Naive thymus-derived CD8-positive, alpha-beta T cell (primary cell): ENCODE results near the gene COG8. TPM values are rescaled to one million over a fixed set of nuclear protein-coding genes. Genes with fewer than 3 reads are reported as not detected.
"Not testable (repeated sequence)": the region's sequence is repeated elsewhere in the genome, so short reads cannot be mapped to it uniquely, and the experiment has no call there.

Source experiments
- ATAC-seq, 2 donors: fragments of 150-1000 bp; cut with Tn5 transposase in 1 of 2; sonication (Bioruptor Pico), chemical (Tn5 transposase) in 1 of 2; 1 replicate in 1 of 2; 2 replicates in 1 of 2; pipeline ENCODE4 v1.10.0; 2021; ENCODE audit warnings: mild to moderate bottlenecking in 2 of 2, moderate library complexity in 2 of 2
- POLR2A ChIA-PET: fragments of 350-600 bp; sonication (Branson Sonifier 250); formaldehyde crosslinking; loops from one replicate; lab custom pipeline; 2021; ENCODE audit warnings: antibody characterized with exemption; lab: Charles Lee
- DNase-seq, 10 donors: peaks; one replicate each; pipeline versions ENCODE4 v3.0.0 to v3.0.0-alpha.2; 2020 to 2022
- H3K27ac Mint-ChIP-seq, 10 donors: one replicate each; pipeline ENCODE4 v1.8.0; 2020 to 2022; ENCODE audit warnings: mild to moderate bottlenecking in 10 of 10, mixed read lengths in 10 of 10, moderate library complexity in 4 of 10, inconsistent platforms in 1 of 10
- H3K27me3 Mint-ChIP-seq, 5 donors: one replicate each; pipeline ENCODE4 v1.8.0; 2021 to 2022; ENCODE audit warnings: mixed read lengths in 5 of 5
- H3K36me3 Mint-ChIP-seq, 3 donors: one replicate each; pipeline ENCODE4 v1.8.0; 2020 to 2022; ENCODE audit warnings: mixed read lengths in 3 of 3, mild to moderate bottlenecking in 2 of 3, inconsistent platforms in 1 of 3
- H3K4me1 Mint-ChIP-seq, 4 donors: one replicate each; pipeline ENCODE4 v1.8.0; 2021 to 2022; ENCODE audit warnings: mixed read lengths in 4 of 4
- H3K4me3 Mint-ChIP-seq, 10 donors: one replicate each; pipeline ENCODE4 v1.8.0; 2020 to 2022; ENCODE audit warnings: mild to moderate bottlenecking in 10 of 10, mixed read lengths in 10 of 10, moderate library complexity in 6 of 10, inconsistent platforms in 1 of 10
- H3K9me3 Mint-ChIP-seq, 9 donors: one replicate each; pipeline ENCODE4 v1.8.0; 2020 to 2022; ENCODE audit warnings: mixed read lengths in 9 of 9, mild to moderate bottlenecking in 3 of 9, inconsistent platforms in 1 of 9, moderate library complexity in 1 of 9
- polyA plus RNA-seq, 3 donors: library from polyadenylated mRNA; unstranded; fragments of 300-500 nt; fragmentation: Illumina TruSeq; gene quantifications; one replicate each; pipeline ENCODE4 v1.2.3, GENCODE V29; 2021
- total RNA-seq, 8 experiments: library from RNA in 2 of 8; stranded (reverse) in 2 of 8; gene quantifications; one replicate each; pipeline ENCODE4 v1.2.3 and lab custom pipeline; 2021 to 2026

The COG8 gene
- total and polyA plus RNA-seq, 5 experiments from 2014 or later: 33.6 to 65.5 (median 42.0) TPM

DNA sequence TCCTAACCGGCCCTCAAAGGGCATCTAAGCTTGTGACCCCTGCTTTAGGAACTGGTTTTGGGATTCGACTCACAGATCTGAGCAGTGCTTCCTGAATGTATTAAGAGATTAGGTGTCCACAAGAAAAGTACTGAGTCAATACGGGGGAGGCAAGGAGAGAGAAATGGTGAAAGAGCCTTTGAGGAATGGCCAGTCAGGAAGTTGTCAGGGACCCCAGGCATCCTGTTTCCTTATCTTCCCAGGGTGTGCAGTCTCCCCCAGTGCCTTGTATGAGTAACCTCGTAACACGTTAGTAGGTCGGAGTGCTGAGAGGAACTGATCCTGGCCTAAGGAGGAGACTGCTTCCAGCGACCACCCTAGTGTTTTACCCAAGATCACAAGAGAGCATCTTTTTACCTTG is 28.6 kb upstream of the COG8 start:
- DNase-seq (no peak), ATAC-seq (no peak)
- Mint-ChIP-seq H3K27me3 (no peaks in the 10 kb centered on the region), H3K27ac (peak overlapping the region in 2 of 10 donors; percentile 34 to 49), H3K4me1 (peaks cover 15 to 19% (median 15%) of the 10 kb centered on the region in 4 donors), H3K9me3 (no peaks in the 10 kb centered on the region), H3K36me3 (peaks cover 0 to 94% (median 18%) of the 10 kb centered on the region in 3 donors), H3K4me3 (no peak overlapping the region)
- POLR2A ChIA-PET: interaction anchor here (0.6 kb wide), 1 partner anchor 79 kb away, joined by 5 read pairs; no protein-coding TSS in a partner anchor

DNA sequence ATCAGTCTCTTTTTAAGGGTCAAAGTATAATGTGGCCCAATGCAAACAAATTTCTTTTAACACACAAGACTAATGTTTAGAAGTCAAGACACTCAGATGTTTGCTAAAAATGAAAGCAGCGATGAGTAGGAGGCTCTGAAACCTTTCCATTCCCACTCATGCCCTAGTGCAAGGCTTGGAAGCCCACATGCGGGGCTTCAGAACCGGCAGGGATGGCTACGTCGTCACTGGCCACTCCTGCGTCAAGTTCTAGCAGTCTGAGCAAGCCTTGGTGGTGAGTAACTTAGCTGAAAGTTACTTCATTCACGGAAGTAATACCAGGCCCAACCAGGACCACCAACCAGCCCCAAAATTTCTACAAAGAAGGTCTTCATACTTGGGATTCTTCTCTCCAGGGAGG is 27.1 kb upstream of the COG8 start:
- H3K9me3 Mint-ChIP-seq: no peaks in the 10 kb centered on the region
- ATAC-seq (no peak), DNase-seq (no peak)
- POLR2A ChIA-PET: no interaction called here
- no peaks in the 10 kb centered on the region for H3K27me3 Mint-ChIP-seq
- peaks cover 12 to 24% (median 20%) of the 10 kb centered on the region in 4 donors for H3K4me1 Mint-ChIP-seq
- H3K27ac Mint-ChIP-seq: peak overlapping the region in 1 of 10 donors; percentile 53
- H3K4me3 Mint-ChIP-seq: no peak overlapping the region
- peaks cover 0 to 90% (median 18%) of the 10 kb centered on the region in 3 donors for H3K36me3 Mint-ChIP-seq

DNA sequence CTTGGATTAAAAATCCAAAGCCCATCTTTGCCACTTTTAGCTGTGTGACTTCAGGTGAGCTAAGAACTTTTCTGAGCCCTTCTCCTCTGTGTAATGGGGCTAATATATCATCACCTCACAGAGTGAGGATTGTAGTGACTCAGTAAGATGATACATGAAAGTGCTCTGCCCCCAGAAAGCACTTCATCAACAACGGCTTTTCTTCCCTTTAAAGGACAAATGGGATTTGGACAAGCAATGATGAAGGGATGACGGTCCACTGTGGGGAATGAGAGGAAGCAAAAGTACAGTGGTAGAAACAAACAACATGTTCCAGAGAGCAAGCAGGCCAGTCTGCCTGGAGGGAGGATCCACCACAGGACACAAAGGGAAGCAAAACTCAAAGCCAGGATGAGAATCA is 26.5 kb upstream of the COG8 start:
- peaks cover 10 to 24% (median 21%) of the 10 kb centered on the region in 4 donors for H3K4me1 Mint-ChIP-seq
- H3K36me3 Mint-ChIP-seq: peaks cover 0 to 90% (median 18%) of the 10 kb centered on the region in 3 donors
- H3K4me3 Mint-ChIP-seq: no peak overlapping the region
- no peaks in the 10 kb centered on the region for H3K27me3 Mint-ChIP-seq
- H3K27ac Mint-ChIP-seq: peak overlapping the region in 4 of 10 donors; percentile 1 to 69 (median 34)
- DNase-seq (no peak), ATAC-seq (no peak)
- POLR2A ChIA-PET: no interaction called here
- H3K9me3 Mint-ChIP-seq: no peaks in the 10 kb centered on the region

DNA sequence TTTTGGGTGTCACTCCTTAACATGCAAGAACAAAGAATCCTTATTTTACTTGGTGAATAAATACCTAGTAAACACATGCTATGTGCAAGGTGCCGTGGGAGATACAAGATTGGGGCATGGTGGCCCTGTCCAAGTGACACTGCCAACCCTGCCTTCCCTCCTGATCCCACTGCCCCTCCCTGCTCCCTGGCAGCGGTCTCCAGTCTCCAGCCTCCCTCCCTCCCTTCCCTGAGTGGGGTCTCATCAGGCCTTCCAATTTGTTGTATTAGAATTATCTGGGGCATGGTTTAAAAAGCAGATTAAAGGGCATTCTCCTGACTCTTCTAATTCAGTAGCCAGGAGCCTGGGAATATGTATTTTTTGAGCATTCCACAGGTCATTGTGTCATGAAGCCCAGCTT is 24.7 kb upstream of the COG8 start:
- ATAC-seq (no peak), DNase-seq (no peak)
- POLR2A ChIA-PET: interaction anchor here (0.8 kb wide), 1 partner anchor 981 kb away, joined by 3 read pairs; no protein-coding TSS in a partner anchor
- Mint-ChIP-seq H3K9me3 (no peaks in the 10 kb centered on the region), H3K27ac (peak overlapping the region in 2 of 10 donors; percentile 41 to 74), H3K27me3 (no peaks in the 10 kb centered on the region), H3K36me3 (peaks cover 0 to 85% (median 11%) of the 10 kb centered on the region in 3 donors), H3K4me3 (no peak overlapping the region), H3K4me1 (peaks cover 4 to 17% (median 16%) of the 10 kb centered on the region in 4 donors)

DNA sequence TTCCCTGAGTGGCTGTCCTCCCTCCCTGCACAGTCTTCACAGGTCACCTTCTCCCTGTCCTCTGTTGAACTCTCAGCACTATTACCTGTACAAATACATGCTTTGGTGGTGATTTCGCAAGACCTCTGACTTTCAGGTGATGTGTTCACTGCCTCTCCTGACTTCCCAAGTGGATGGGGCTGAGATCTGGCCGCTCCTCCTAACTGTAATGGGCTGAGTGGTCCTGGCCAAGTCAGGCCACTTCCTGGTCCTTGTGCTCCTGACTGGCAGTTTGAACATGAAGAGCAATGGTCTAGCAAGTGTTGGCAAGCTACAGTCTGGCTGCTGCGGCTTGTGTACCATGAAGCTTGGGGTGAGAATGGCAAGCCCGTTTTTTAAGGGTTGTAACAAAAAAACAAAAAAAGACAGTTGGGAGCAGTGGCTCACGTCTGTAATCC is 23.9 kb upstream of the COG8 start:
- peaks cover 4 to 17% (median 16%) of the 10 kb centered on the region in 4 donors for H3K4me1 Mint-ChIP-seq
- POLR2A ChIA-PET: no interaction called here
- peak overlapping the region in 2 of 10 donors; percentile 11 to 78 for H3K27ac Mint-ChIP-seq
- no peak overlapping the region for H3K4me3 Mint-ChIP-seq
- no peaks in the 10 kb centered on the region for H3K9me3 Mint-ChIP-seq
- DNase-seq (no peak), ATAC-seq (no peak)
- peaks cover 0 to 78% (median 11%) of the 10 kb centered on the region in 3 donors for H3K36me3 Mint-ChIP-seq
- H3K27me3 Mint-ChIP-seq: no peaks in the 10 kb centered on the region

DNA sequence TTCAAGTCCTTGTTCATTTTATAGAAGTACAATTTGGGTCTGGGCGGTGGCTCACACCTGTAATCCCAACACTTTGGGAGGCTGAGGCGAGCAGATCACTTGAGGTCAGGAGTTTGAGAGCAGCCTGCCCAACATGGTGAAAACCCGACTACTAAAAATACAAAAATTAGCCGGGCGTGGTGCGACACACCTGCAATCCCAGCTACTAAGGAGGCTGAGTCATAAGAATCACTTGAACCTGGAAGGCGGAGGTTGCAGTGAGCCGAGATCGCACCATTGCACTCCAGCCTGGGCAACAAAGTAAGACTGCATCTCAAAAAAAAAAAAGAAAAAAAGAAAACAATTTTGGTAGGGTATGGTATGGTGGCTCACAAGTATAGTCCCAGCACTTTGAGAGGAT is 20.7 kb upstream of the COG8 start:
- POLR2A ChIA-PET: interaction anchor here (0.7 kb wide), 1 partner anchor 11 kb away, joined by 3 read pairs; no protein-coding TSS in a partner anchor
- not testable (repeated sequence) for H3K27me3 Mint-ChIP-seq, H3K9me3 Mint-ChIP-seq, H3K4me3 Mint-ChIP-seq, DNase-seq, ATAC-seq
- Mint-ChIP-seq H3K36me3 (peaks cover 0 to 78% (median under 1%) of the 10 kb centered on the region in 3 donors), H3K4me1 (peaks cover 4 to 17% (median 13%) of the 10 kb centered on the region in 4 donors), H3K27ac (peak overlapping the region in 1 of 10 donors; percentile 13)

DNA sequence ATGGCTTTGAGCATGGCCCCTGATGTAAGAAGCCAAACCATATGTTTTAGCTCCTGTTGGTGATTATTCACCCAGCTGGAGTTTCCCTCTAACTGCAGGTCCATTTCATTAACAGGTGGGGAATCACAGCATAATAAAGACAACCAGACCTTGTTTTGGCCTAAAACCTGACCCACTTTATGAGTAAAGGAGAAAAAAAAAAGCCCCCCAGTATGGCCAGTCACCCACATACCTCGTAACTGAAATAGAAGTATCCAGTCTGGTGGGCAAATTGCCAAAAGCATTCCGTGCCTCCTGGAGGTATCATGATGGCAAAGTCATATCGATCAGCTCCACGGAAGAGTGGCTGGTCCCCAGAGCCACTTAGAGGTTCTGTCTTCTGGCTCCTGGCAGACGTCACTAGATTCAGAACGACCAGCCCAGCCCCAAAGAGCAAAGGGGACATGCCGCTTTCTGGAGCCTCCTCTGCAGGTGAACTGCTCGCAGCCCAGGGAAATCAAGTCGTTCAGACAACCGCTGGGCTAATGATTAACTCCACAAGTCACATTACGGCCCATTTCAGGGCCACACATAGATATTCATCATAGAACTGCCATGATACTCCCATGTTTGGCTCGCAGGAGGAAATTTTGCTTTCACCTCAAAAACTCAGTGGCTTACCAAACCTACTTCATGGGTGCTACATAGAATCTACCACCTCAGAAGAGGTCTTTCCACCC is 12.1 kb upstream of the COG8 start, which contains the start of gene TMED6:
Gene TMED6, minus strand, starts transcription at position 478 of the 719 bp plus-strand sequence. Its CDS starts 33 bp downstream, at position 445.
- H3K4me3 Mint-ChIP-seq: no peak within 1 kb of the TSS
- peak within 1 kb of the TSS in 6 of 10 donors; percentile 18 to 72 (median 40) for H3K27ac Mint-ChIP-seq
- H3K36me3 Mint-ChIP-seq: peaks cover 0 to 42% (median 2%) of the 10 kb centered on the region in 3 donors
- H3K4me1 Mint-ChIP-seq: peaks cover 0 to 4% (median 0%) of the 10 kb centered on the region in 4 donors
- POLR2A ChIA-PET: no interaction called here
- no peaks in the 10 kb centered on the region for H3K9me3 Mint-ChIP-seq
- no peak for DNase-seq
- H3K27me3 Mint-ChIP-seq: no peaks in the 10 kb centered on the region
- ATAC-seq: no peak

DNA sequence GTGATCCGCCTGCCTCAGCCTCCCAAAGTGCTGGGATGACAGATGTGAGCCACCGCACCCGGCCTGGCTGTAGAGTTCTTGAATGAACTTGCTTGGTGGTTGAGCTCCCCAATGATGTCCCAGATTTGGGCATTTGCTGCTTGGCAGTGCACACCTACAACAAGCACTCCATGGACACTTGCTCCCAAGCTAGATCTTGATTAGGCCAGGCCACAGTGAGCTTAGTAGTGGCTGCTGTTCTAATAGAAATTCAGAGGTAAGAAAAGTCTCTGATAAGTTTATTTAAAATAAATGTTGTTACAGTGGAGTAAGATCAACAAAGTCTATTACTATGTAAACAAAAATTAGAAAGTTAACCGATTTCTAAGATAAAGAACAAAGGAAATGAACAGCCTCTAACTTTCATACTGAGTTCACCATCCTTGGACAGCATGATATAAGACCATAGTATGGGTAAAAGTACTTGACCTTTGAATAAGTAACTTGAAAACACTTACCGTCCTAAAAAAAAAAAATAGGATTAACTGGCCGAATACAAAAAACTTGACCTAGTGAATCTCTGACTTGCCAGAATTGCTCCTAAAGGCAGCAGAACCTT is 11.3 kb upstream of the COG8 start:
- Mint-ChIP-seq H3K36me3 (peaks cover 0 to 34% (median 2%) of the 10 kb centered on the region in 3 donors), H3K4me3 (no peak overlapping the region), H3K9me3 (no peaks in the 10 kb centered on the region), H3K27me3 (no peaks in the 10 kb centered on the region), H3K27ac (peak overlapping the region in 1 of 10 donors; percentile 18), H3K4me1 (peaks cover 0 to 5% (median 2%) of the 10 kb centered on the region in 4 donors)
- ATAC-seq (no peak), DNase-seq (no peak)
- POLR2A ChIA-PET: no interaction called here

DNA sequence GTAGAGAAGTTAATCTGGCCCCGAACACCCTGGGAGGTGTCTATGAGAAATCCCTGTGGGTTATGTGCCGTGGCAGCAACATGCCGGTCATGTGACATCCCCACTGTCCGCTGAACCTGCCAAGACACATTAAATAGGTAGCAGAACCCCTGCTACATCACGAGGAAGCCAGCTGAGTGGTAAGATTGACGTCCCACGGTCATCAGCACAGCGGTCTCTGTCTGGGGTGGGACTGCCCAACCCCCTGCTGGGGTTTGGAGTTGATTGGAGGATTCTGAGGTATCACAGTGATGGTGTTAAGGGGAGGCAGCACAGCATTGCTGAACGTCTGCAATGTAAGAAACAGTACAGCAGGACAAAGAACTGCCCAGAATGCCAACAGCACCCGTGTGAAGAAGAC is 10.2 kb upstream of the COG8 start:
- H3K27ac Mint-ChIP-seq: peak overlapping the region in 2 of 10 donors; percentile 38 to 59
- no peak for ATAC-seq
- H3K4me3 Mint-ChIP-seq: no peak overlapping the region
- no peaks in the 10 kb centered on the region for H3K27me3 Mint-ChIP-seq
- H3K9me3 Mint-ChIP-seq: no peaks in the 10 kb centered on the region
- H3K4me1 Mint-ChIP-seq: peaks cover 0 to 6% (median 2%) of the 10 kb centered on the region in 4 donors
- POLR2A ChIA-PET: no interaction called here
- H3K36me3 Mint-ChIP-seq: peaks cover 0 to 27% (median 0%) of the 10 kb centered on the region in 3 donors
- no peak for DNase-seq

DNA sequence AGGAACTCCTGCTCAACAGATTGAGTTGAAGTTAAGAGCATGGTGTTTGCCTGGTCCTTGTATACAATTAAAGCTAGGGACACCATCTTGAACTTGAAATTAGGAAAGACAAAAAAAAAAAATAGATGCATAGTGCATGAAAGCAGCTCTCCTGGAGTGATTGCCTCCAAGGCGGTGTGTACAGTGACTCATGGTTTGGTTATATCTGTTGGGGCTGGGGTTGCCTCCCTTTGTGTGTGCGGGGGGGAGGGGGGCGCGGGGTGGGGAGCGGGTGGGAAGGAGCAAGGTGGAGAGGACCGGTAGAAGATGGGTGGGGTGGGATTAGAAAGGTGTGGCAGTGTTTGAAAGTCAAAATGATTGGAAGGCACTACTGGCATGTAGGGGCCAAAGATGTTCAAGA is 8.9 kb upstream of the COG8 start:
- Mint-ChIP-seq H3K9me3 (no peaks in the 10 kb centered on the region), H3K4me3 (no peak overlapping the region), H3K27me3 (no peaks in the 10 kb centered on the region), H3K27ac (no peak overlapping the region), H3K36me3 (peaks cover 0 to 28% (median 2%) of the 10 kb centered on the region in 3 donors), H3K4me1 (peaks cover 0 to 6% (median 2%) of the 10 kb centered on the region in 4 donors)
- POLR2A ChIA-PET: interaction anchor here (0.6 to 1.3 kb wide), 2 partner anchors 9 to 582 kb away, joined by 3 read pairs; partner anchors contain the start of genes COG8 and NIP7
- ATAC-seq (no peak), DNase-seq (no peak)

DNA sequence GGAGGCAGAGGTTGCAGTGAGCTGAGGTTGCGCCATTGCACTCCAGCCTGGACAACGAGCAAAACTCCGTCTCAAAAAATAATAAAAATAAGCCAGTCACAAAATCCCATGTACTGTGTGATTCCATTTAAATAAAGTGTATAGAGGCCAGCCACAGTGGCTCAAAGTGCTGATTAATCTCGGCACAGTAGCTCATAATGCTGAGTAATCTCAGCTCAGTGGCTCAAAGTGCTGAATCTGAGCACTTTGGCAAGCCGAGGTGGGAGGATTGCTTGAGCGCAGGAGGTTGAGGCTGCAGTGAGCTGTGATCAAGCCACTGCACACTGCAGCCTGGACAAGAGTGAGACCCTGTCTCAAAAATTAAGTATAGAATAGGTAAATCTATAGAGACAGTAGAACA is 7.3 kb upstream of the COG8 start:
- POLR2A ChIA-PET: interaction anchor here (1.1 kb wide), 1 partner anchor 16 kb away, joined by 4 read pairs; the partner anchor contains the start of gene PDF

DNA sequence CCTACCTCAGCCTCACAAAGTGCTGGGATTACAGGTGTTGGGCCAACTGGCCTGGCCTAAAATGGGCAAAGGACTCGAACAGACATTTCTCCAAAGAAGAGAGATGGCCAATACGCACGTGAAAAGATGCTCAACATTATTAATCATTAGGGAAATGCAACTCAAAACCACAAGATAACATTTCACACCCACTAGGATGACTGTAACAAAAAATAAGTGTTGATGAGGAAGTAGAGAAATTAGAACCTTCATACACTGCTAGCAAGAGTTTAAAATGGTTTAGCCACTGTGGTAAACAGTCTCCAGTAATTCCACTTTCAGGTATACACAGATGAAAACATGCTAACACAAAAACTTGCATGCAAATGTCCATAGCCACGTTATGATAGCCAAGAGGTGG is 6.6 kb upstream of the COG8 start:
- peaks cover 0 to 32% (median 6%) of the 10 kb centered on the region in 3 donors for H3K36me3 Mint-ChIP-seq
- POLR2A ChIA-PET: no interaction called here
- peaks cover 2 to 14% (median 11%) of the 10 kb centered on the region in 4 donors for H3K4me1 Mint-ChIP-seq
- no peak for ATAC-seq
- H3K9me3 Mint-ChIP-seq: no peaks in the 10 kb centered on the region
- peak overlapping the region in 1 of 10 donors; percentile 40 for H3K4me3 Mint-ChIP-seq
- H3K27me3 Mint-ChIP-seq: no peaks in the 10 kb centered on the region
- peak overlapping the region in 3 of 10 donors; percentile 52 to 58 (median 56) for H3K27ac Mint-ChIP-seq
- no peak for DNase-seq

More for the DNA sequence above, 7.3 kb upstream of the COG8 start:
- Mint-ChIP-seq H3K36me3 (peaks cover 0 to 27% (median 2%) of the 10 kb centered on the region in 3 donors), H3K27ac (peak overlapping the region in 2 of 10 donors; percentile 23 to 81), H3K27me3 (no peaks in the 10 kb centered on the region), H3K4me3 (no peak overlapping the region), H3K4me1 (peaks cover 2 to 7% (median 3%) of the 10 kb centered on the region in 4 donors), H3K9me3 (no peaks in the 10 kb centered on the region)
- ATAC-seq: no peak
- DNase-seq: no peak
